OCI-LY1 (cell line): ENCODE measurements around the gene CHMP1B.

Source experiments
- H2AFZ ChIP-seq: fragments of 200-600 bp; sonication (generic), shearing (Covaris generic); 2 replicates; pipeline ENCODE4 v1.6.0; 2014; ENCODE audit warnings: antibody characterized with exemption, mild to moderate bottlenecking, low read length
- H3F3A ChIP-seq: fragments of 200-600 bp; sonication (generic), shearing (Covaris generic); 2 replicates; pipeline ENCODE4 v1.6.0; 2014; ENCODE audit warnings: mild to moderate bottlenecking, antibody characterized with exemption, low read length, moderate library complexity; ENCODE audit not compliant: insufficient read depth
- H3K27ac ChIP-seq: fragments of 200-600 bp; sonication (generic); 2 replicates; pipeline ENCODE4 v1.5.1; 2014; ENCODE audit warnings: low read length, mixed run types, mild to moderate bottlenecking, low read depth; ENCODE audit not compliant: poor library complexity, severe bottlenecking
- H3K27me3 ChIP-seq: fragments of 200-600 bp; sonication (generic); 2 replicates; pipeline ENCODE4 v1.6.0; 2014; ENCODE audit warnings: antibody characterized with exemption, mild to moderate bottlenecking, low read length, moderate library complexity; ENCODE audit not compliant: insufficient read depth
- H3K36me3 ChIP-seq: fragments of 200-600 bp; sonication (generic); 2 replicates; pipeline ENCODE4 v1.6.1; 2014; ENCODE audit warnings: mild to moderate bottlenecking, antibody characterized with exemption, low read length, moderate library complexity, mixed read lengths; ENCODE audit not compliant: insufficient read depth
- H3K4me1 ChIP-seq: fragments of 200-600 bp; sonication (generic); 2 replicates; pipeline ENCODE4 v1.5.1; 2014; ENCODE audit warnings: mild to moderate bottlenecking, low read length, moderate library complexity; ENCODE audit not compliant: insufficient read depth, severe bottlenecking
- H3K4me2 ChIP-seq: fragments of 200-600 bp; sonication (generic), shearing (Covaris generic); 2 replicates; pipeline ENCODE4 v1.6.1; 2014; ENCODE audit warnings: low read length
- H3K4me3 ChIP-seq: fragments of 200-600 bp; sonication (generic); 2 replicates; pipeline ENCODE4 v1.5.1; 2014; ENCODE audit warnings: low read length, low read depth, mild to moderate bottlenecking, mixed read lengths; ENCODE audit not compliant: poor library complexity, severe bottlenecking
- H3K79me2 ChIP-seq: fragments of 200-600 bp; shearing (Covaris generic); 2 replicates; pipeline ENCODE4 v1.6.1; 2016; ENCODE audit warnings: mixed run types, low read length, mixed read lengths; ENCODE audit not compliant: insufficient read depth
- H3K9ac ChIP-seq: fragments of 200-600 bp; sonication (generic), shearing (Covaris generic); 2 replicates; pipeline ENCODE4 v1.6.1; 2014; ENCODE audit warnings: mild to moderate bottlenecking, low read length, mixed read lengths
- H3K9me2 ChIP-seq: fragments of 200-600 bp; sonication (generic), shearing (Covaris generic); 2 replicates; pipeline ENCODE4 v1.6.1; 2014; ENCODE audit warnings: low read depth, mild to moderate bottlenecking, low read length, mixed read lengths
- H3K9me3 ChIP-seq: fragments of 200-600 bp; shearing (Covaris generic); 2 replicates; pipeline ENCODE4 v1.6.1; 2014; ENCODE audit warnings: low read length, mixed read lengths
- H4K20me1 ChIP-seq: fragments of 200-600 bp; sonication (generic), shearing (Covaris generic); 2 replicates; pipeline ENCODE4 v1.6.0; 2016; ENCODE audit warnings: mild to moderate bottlenecking, low read length; ENCODE audit not compliant: insufficient read depth
- CTCF ChIP-seq: fragments of 200-600 bp; sonication (generic), shearing (Covaris generic); IDR thresholded peaks from 2 replicates; pipeline ENCODE4 v1.5.1; 2017; ENCODE audit warnings: mild to moderate bottlenecking, antibody characterized with exemption, low read length, moderate library complexity, mixed read lengths
- EZH2 ChIP-seq: fragments of 200-600 bp; sonication (generic), shearing (Covaris generic); IDR thresholded peaks from 2 replicates; pipeline ENCODE4 v1.8.0; 2017; ENCODE audit warnings: borderline replicate concordance, mixed run types, mild to moderate bottlenecking, antibody characterized with exemption, low read length, moderate library complexity, mixed read lengths

Gene CHMP1B

GRCh38 chr18:11802586-11802985, 48.6 kb upstream of the CHMP1B start:
- Histone ChIP-seq H2AFZ (no peak overlapping the region), H3K4me2 (no peak overlapping the region), H3K9me2 (no peaks in the 10 kb centered on the region), H3K27me3 (peaks cover 6% of the 10 kb centered on the region; the same call in 1 of the 2 replicates), H3K4me1 (no peaks in the 10 kb centered on the region), H3K27ac (no peak overlapping the region), H4K20me1 (no peaks in the 10 kb centered on the region), H3K9me3 (no peaks in the 10 kb centered on the region), H3K79me2 (no peaks in the 10 kb centered on the region), H3K9ac (no peak overlapping the region), H3K4me3 (no peak overlapping the region), H3K36me3 (no peaks in the 10 kb centered on the region), H3F3A (no peaks in the 10 kb centered on the region)
- no peak for TF ChIP-seq CTCF
- TF ChIP-seq EZH2: no peak

GRCh38 chr18:11807233-11807632, 44.0 kb upstream of the CHMP1B start:
- no peaks in the 10 kb centered on the region for H3K36me3 ChIP-seq
- no peaks in the 10 kb centered on the region for H3K4me1 ChIP-seq
- H3K9me2 ChIP-seq: no peaks in the 10 kb centered on the region
- TF ChIP-seq EZH2 (no peak), CTCF (no peak)
- no peaks in the 10 kb centered on the region for H3K79me2 ChIP-seq
- H3K9ac ChIP-seq: no peak overlapping the region
- no peak overlapping the region for H2AFZ ChIP-seq
- no peak overlapping the region for H3K27ac ChIP-seq
- H3K27me3 ChIP-seq: peaks cover 14% of the 10 kb centered on the region; the same call in 1 of the 2 replicates
- H3F3A ChIP-seq: no peaks in the 10 kb centered on the region
- no peaks in the 10 kb centered on the region for H4K20me1 ChIP-seq
- H3K4me3 ChIP-seq: no peak overlapping the region
- H3K4me2 ChIP-seq: no peak overlapping the region
- H3K9me3 ChIP-seq: no peaks in the 10 kb centered on the region

GRCh38 chr18:11808001-11808855, 43.0 kb upstream of the CHMP1B start:
- H3K9me2 ChIP-seq: no peaks in the 10 kb centered on the region
- TF ChIP-seq CTCF: no peak
- no peak for TF ChIP-seq EZH2
- H3K4me2 ChIP-seq: no peak overlapping the region
- H3K79me2 ChIP-seq: no peaks in the 10 kb centered on the region
- H3F3A ChIP-seq: no peaks in the 10 kb centered on the region
- no peaks in the 10 kb centered on the region for H4K20me1 ChIP-seq
- no peak overlapping the region for H3K9ac ChIP-seq
- H2AFZ ChIP-seq: no peak overlapping the region
- no peaks in the 10 kb centered on the region for H3K36me3 ChIP-seq
- no peaks in the 10 kb centered on the region for H3K4me1 ChIP-seq
- no peak overlapping the region for H3K4me3 ChIP-seq
- H3K27ac ChIP-seq: no peak overlapping the region
- no peaks in the 10 kb centered on the region for H3K9me3 ChIP-seq
- H3K27me3 ChIP-seq: peaks cover 9% of the 10 kb centered on the region; the same call in 1 of the 2 replicates
